SK-N-SH treated with all-trans-retinoic acid at 6 μM for 48 hours (cell line): ENCODE results near the gene AFF1.

Source experiments
- BACH2 ChIP-seq: fragments of 250-450 bp; sonication (Bioruptor Pico); IDR thresholded peaks from 2 replicates; pipeline ENCODE4 v1.9.0; 2021; ENCODE audit warnings: mild to moderate bottlenecking, borderline replicate concordance
- GLIS3 ChIP-seq: fragments of 250-450 bp; sonication (Bioruptor Pico); IDR thresholded peaks from 2 replicates; pipeline ENCODE4 v1.5.0; 2020; ENCODE audit warnings: mild to moderate bottlenecking, moderate library complexity
- TOX ChIP-seq: fragments of 250-450 bp; sonication (Bioruptor Pico); IDR thresholded peaks from 2 replicates; pipeline ENCODE4 v1.8.0; 2021; ENCODE audit warnings: mild to moderate bottlenecking, moderate library complexity, borderline replicate concordance
- ZC3H10 ChIP-seq: fragments of 250-450 bp; sonication (Bioruptor Pico); IDR thresholded peaks from 2 replicates; pipeline ENCODE4 v1.5.1; 2021; ENCODE audit warnings: mild to moderate bottlenecking, moderate library complexity
- ZFP3 ChIP-seq: fragments of 250-450 bp; sonication (Bioruptor Pico); IDR thresholded peaks from 2 replicates; pipeline ENCODE4 v1.5.0; 2020; ENCODE audit warnings: mild to moderate bottlenecking, moderate library complexity
- ZNF70 ChIP-seq: fragments of 450-650 bp; formaldehyde crosslinking; IDR thresholded peaks from 2 replicates; pipeline ENCODE4 v1.5.0; 2020; ENCODE audit warnings: mild to moderate bottlenecking, moderate library complexity
- TF ChIP-seq, protein P1 (sequence below): fragments of 250-450 bp; sonication (Bioruptor Pico); IDR thresholded peaks from 2 replicates; pipeline ENCODE4 v1.5.1; 2021; ENCODE audit warnings: mild to moderate bottlenecking, moderate library complexity

- TF ChIP-seq, protein P1, sequence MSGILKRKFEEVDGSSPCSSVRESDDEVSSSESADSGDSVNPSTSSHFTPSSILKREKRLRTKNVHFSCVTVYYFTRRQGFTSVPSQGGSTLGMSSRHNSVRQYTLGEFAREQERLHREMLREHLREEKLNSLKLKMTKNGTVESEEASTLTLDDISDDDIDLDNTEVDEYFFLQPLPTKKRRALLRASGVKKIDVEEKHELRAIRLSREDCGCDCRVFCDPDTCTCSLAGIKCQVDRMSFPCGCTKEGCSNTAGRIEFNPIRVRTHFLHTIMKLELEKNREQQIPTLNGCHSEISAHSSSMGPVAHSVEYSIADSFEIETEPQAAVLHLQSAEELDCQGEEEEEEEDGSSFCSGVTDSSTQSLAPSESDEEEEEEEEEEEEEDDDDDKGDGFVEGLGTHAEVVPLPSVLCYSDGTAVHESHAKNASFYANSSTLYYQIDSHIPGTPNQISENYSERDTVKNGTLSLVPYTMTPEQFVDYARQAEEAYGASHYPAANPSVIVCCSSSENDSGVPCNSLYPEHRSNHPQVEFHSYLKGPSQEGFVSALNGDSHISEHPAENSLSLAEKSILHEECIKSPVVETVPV, result no peak
- TF ChIP-seq GLIS3 (CRISPR knock-in tag) (no peak), ZNF70 (CRISPR knock-in tag) (no peak), ZFP3 (CRISPR knock-in tag) (no peak), BACH2 (CRISPR knock-in tag) (no peak), ZC3H10 (CRISPR knock-in tag) (no peak), TOX (CRISPR knock-in tag) (no peak)
Observed at GRCh38 chr4:87130985-87131703, 196.3 kb downstream of the AFF1 start.
